Gastroesophageal sphincter (tissue), 4 donors: ENCODE results near the gene CGA. TPM values are rescaled to one million over a fixed set of nuclear protein-coding genes. Genes with fewer than 3 reads are reported as not detected.

Experiments
- ATAC-seq: fragments of 150-250 bp; one replicate; pipeline ENCODE4 v1.9.1; 2016; ENCODE audit warnings: mild to moderate bottlenecking, moderate library complexity
- H3K27ac ChIP-seq, 4 donors: fragments of 200-600 bp; sonication (generic) in 3 of 4; 1 replicate in 3 of 4; 2 replicates in 1 of 4; pipeline ENCODE4 v1.5.1; 2016 to 2019
- H3K27me3 ChIP-seq: fragments of 200-600 bp; sonication (generic); one replicate; pipeline ENCODE4 v1.5.1; 2019
- H3K36me3 ChIP-seq, 2 donors: fragments of 200-600 bp; sonication (generic); one replicate each; pipeline ENCODE4 v1.5.1; 2019; ENCODE audit warnings: control low read depth in 1 of 2
- H3K4me1 ChIP-seq, 3 donors: fragments of 200-600 bp; sonication (generic); 1 replicate in 2 of 3; 2 replicates in 1 of 3; pipeline ENCODE4 v1.5.1; 2016 to 2019; ENCODE audit warnings: control low read depth in 2 of 3
- H3K4me3 ChIP-seq, 2 donors: fragments of 200-600 bp; sonication (generic); one replicate each; pipeline ENCODE4 v1.5.1; 2019; ENCODE audit warnings: mild to moderate bottlenecking in 1 of 2, moderate library complexity in 1 of 2
- H3K9me3 ChIP-seq, 3 donors: fragments of 200-600 bp; sonication (generic); one replicate each; pipeline ENCODE4 v1.5.1; 2017 to 2019; ENCODE audit warnings: control low read depth in 2 of 3
- EP300 ChIP-seq: sonication (generic); formaldehyde crosslinking; IDR thresholded peaks from one replicate; pipeline ENCODE4 v1.6.1; 2017; ENCODE audit warnings: antibody characterized with exemption, mild to moderate bottlenecking
- POLR2A ChIP-seq, 2 donors: fragments of 450-650 bp; IDR thresholded peaks; one replicate each; pipeline ENCODE4 v1.6.1; 2017; ENCODE audit warnings: antibody characterized with exemption in 2 of 2, mild to moderate bottlenecking in 2 of 2, moderate library complexity in 1 of 2
- POLR2AphosphoS5 ChIP-seq: sonication (generic); formaldehyde crosslinking; IDR thresholded peaks from one replicate; pipeline ENCODE4 v1.6.1; 2017; ENCODE audit warnings: antibody characterized with exemption
- WGBS, 2 donors: methylation state at CpG; one replicate each; pipeline ENCODE4 v1.1.5; 2018; ENCODE audit warnings: low coverage in 1 of 2; 5-methylcytosine and 5-hydroxymethylcytosine counted together
- total RNA-seq, 4 donors: library from RNA; depleted of rRNA; stranded (reverse); fragments of >200 nt; gene quantifications; one replicate each; pipeline ENCODE4 v1.1.0, GENCODE V29; 2016
- TF ChIP-seq, protein P1 (sequence below), 4 experiments: fragments of 200-600 bp in 2 of 4; fragments of 450-650 bp in 2 of 4; sonication (generic) in 1 of 4; IDR thresholded peaks; one replicate each; pipeline ENCODE4 v1.5.1; 2017 to 2019; ENCODE audit warnings: antibody characterized with exemption in 4 of 4, mild to moderate bottlenecking in 2 of 4, moderate library complexity in 2 of 4

The CGA gene
- total RNA-seq, 4 donors from 2014 or later: not detected

GRCh38 chr6:87101067-87101466, 6.2 kb upstream of the CGA start:
- TF ChIP-seq EP300: no peak
- no peak for TF ChIP-seq POLR2AphosphoS5
- no peak for TF ChIP-seq POLR2A (IDR thresholded peaks at IDR 0.05)
- TF ChIP-seq, protein P1, sequence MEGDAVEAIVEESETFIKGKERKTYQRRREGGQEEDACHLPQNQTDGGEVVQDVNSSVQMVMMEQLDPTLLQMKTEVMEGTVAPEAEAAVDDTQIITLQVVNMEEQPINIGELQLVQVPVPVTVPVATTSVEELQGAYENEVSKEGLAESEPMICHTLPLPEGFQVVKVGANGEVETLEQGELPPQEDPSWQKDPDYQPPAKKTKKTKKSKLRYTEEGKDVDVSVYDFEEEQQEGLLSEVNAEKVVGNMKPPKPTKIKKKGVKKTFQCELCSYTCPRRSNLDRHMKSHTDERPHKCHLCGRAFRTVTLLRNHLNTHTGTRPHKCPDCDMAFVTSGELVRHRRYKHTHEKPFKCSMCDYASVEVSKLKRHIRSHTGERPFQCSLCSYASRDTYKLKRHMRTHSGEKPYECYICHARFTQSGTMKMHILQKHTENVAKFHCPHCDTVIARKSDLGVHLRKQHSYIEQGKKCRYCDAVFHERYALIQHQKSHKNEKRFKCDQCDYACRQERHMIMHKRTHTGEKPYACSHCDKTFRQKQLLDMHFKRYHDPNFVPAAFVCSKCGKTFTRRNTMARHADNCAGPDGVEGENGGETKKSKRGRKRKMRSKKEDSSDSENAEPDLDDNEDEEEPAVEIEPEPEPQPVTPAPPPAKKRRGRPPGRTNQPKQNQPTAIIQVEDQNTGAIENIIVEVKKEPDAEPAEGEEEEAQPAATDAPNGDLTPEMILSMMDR (IDR thresholded peaks at IDR 0.05): no peak
- Histone ChIP-seq H3K36me3 (no peaks in the 10 kb centered on the region), H3K4me1 (no peaks in the 10 kb centered on the region), H3K27me3 (peaks cover 4% of the 10 kb centered on the region), H3K27ac (no peak overlapping the region), H3K9me3 (no peaks in the 10 kb centered on the region), H3K4me3 (no peak overlapping the region)
- WGBS, 2 donors: 50 to 78% methylated on average over 1 to 2 of the region's 2 CpGs
- ATAC-seq: no peak

GRCh38 chr6:87100216-87100615, 5.3 kb upstream of the CGA start:
- no peaks in the 10 kb centered on the region for H3K9me3 ChIP-seq
- H3K4me3 ChIP-seq: no peak overlapping the region
- 50 to 60% methylated on average over 3 of the region's 3 CpGs for WGBS, 2 donors
- no peak for TF ChIP-seq POLR2A (IDR thresholded peaks at IDR 0.05)
- TF ChIP-seq, protein P1 (IDR thresholded peaks at IDR 0.05): no peak
- no peaks in the 10 kb centered on the region for H3K36me3 ChIP-seq
- H3K27ac ChIP-seq: no peak overlapping the region
- ATAC-seq: no peak
- H3K4me1 ChIP-seq: no peaks in the 10 kb centered on the region
- peaks cover 10% of the 10 kb centered on the region for H3K27me3 ChIP-seq

DNA sequence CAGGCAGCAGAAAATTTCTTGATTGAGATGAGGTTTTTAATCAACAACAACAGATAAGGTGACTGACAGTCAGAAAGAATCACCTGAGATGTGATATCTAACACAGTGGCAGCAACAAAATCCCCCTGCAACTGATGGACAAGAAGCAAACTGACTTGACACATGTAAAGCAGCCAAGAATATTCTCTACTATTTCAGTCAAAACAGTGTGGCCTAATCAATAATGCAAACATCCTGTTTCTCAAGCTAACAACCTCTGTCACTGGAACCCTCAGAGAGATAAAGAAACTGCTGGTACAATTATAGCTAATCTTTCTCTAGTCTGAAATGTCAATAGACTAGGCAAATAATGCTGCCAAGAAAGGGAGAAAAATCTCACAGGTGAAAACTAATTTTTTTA, 4.6 kb upstream of the CGA start:
- Histone ChIP-seq H3K9me3 (no peaks in the 10 kb centered on the region), H3K36me3 (no peaks in the 10 kb centered on the region), H3K4me3 (no peak overlapping the region), H3K27ac (no peak overlapping the region), H3K27me3 (peaks cover 10% of the 10 kb centered on the region), H3K4me1 (no peaks in the 10 kb centered on the region)
- ATAC-seq: no peak
- TF ChIP-seq POLR2A (IDR thresholded peaks at IDR 0.05): no peak
- TF ChIP-seq, protein P1 (IDR thresholded peaks at IDR 0.05): no peak
- TF ChIP-seq EP300: no peak
- no peak for TF ChIP-seq POLR2AphosphoS5

DNA sequence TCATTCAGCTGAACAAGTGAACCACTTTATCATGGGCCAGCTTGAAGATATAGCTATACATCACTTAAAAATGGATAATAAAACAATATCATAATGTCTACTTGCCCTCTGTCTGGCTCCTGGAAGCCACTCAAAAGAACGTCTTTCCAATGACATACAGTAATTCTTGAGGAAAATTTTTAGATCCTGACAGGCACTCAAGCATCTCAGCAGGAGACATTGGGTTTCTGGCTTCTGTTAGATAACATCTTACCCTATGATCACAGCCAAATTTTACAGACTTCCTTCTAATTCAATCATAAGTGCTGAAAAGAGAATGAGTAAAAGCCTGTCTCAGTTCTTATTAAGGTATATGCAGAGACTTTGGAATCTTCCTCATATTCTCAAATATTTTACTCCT, 330 bp downstream of the CGA start:
- WGBS, 2 donors: 0 to 35% methylated on average over 1 of the region's 1 CpG
- Histone ChIP-seq H3K36me3 (no peaks in the 10 kb centered on the region), H3K9me3 (no peaks in the 10 kb centered on the region), H3K4me1 (no peaks in the 10 kb centered on the region), H3K4me3 (no peak overlapping the region), H3K27ac (no peak overlapping the region), H3K27me3 (peaks cover 10% of the 10 kb centered on the region)
- no peak for ATAC-seq
- TF ChIP-seq, protein P1 (IDR thresholded peaks at IDR 0.05): no peak
- TF ChIP-seq POLR2A (IDR thresholded peaks at IDR 0.05): no peak

DNA sequence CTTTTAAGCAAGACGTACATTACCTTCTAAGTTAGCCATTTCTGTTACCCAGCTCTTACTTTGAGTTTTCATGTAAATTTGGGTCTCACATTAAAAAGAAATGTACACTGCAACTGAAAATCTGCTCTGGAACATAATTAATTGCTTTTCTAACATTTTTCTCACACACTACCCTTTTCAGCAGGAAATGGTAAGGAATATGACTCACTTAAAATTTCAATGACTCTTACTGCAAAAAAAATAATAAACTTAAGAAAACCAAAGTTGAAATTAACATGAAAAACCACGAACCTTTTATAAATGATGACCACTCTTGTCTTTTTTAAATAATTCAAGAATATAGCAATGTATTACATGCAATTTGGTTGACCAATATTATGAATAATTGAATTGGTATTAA, 1.3 kb downstream of the CGA start:
- no peaks in the 10 kb centered on the region for H3K36me3 ChIP-seq
- H3K4me1 ChIP-seq: no peaks in the 10 kb centered on the region
- 46 to 58% methylated on average over 2 of the region's 2 CpGs for WGBS, 2 donors
- no peak for ATAC-seq
- TF ChIP-seq EP300 (no peak), POLR2AphosphoS5 (no peak), POLR2A (IDR thresholded peaks at IDR 0.05) (no peak)
- TF ChIP-seq, protein P1 (IDR thresholded peaks at IDR 0.05): no peak
- H3K4me3 ChIP-seq: no peak overlapping the region
- no peak overlapping the region for H3K27ac ChIP-seq
- peaks cover 10% of the 10 kb centered on the region for H3K27me3 ChIP-seq
- H3K9me3 ChIP-seq: no peaks in the 10 kb centered on the region
